Heart left ventricle (tissue), 16 donors: ENCODE data around the gene SPDYE3. TPM values are rescaled to one million over a fixed set of nuclear protein-coding genes. Genes with fewer than 3 reads are reported as not detected.
A peak's percentile ranks its signal among the peaks of the same experiment; 100 is the strongest.

Experiments
- ATAC-seq, 4 donors: fragments of 200-7000 bp; cut with Tn5 transposase; one replicate each; pipeline ENCODE4 v1.9.1; 2020 to 2022; ENCODE audit warnings: moderate library complexity in 4 of 4, mild to moderate bottlenecking in 3 of 4, moderate number of reproducible peaks in 1 of 4
- DNase-seq, 5 donors: peaks; one replicate each; pipeline ENCODE4 v3.0.0-alpha.2; 2020
- H3K27ac ChIP-seq, 12 donors: fragments of 200-600 bp; sonication (generic) in 4 of 12; one replicate each; pipeline versions ENCODE4 v1.5.0 to v1.8.0; 2016 to 2022; ENCODE audit warnings: mild to moderate bottlenecking in 2 of 12
- H3K27me3 ChIP-seq, 9 donors: fragments of 200-600 bp; sonication (generic) in 2 of 9; one replicate each; pipeline versions ENCODE4 v1.5.1 to v1.8.0; 2016 to 2022; ENCODE audit warnings: mild to moderate bottlenecking in 3 of 9
- H3K36me3 ChIP-seq, 9 donors: fragments of 200-600 bp; sonication (generic) in 2 of 9; one replicate each; pipeline versions ENCODE4 v1.5.0 to v1.8.0; 2018 to 2022; ENCODE audit warnings: mild to moderate bottlenecking in 2 of 9
- H3K4me1 ChIP-seq, 12 donors: fragments of 200-600 bp; sonication (generic) in 4 of 12; one replicate each; pipeline versions ENCODE4 v1.5.0 to v1.8.0; 2016 to 2022; ENCODE audit warnings: mild to moderate bottlenecking in 3 of 12
- H3K4me3 ChIP-seq, 12 donors: fragments of 200-600 bp; sonication (generic) in 4 of 12; one replicate each; pipeline versions ENCODE4 v1.5.0 to v1.8.0; 2017 to 2022; ENCODE audit warnings: mild to moderate bottlenecking in 9 of 12, moderate library complexity in 4 of 12
- H3K9me3 ChIP-seq, 12 donors: fragments of 200-600 bp; sonication (generic) in 4 of 12; one replicate each; pipeline versions ENCODE4 v1.5.0 to v1.8.0; 2016 to 2022; ENCODE audit warnings: mild to moderate bottlenecking in 1 of 12
- CTCF ChIP-seq, 12 donors: fragments of 200-600 bp; sonication (generic) in 4 of 12; IDR thresholded peaks; one replicate each; pipeline versions ENCODE4 v1.5.0 to v1.8.0; 2018 to 2022; ENCODE audit warnings: antibody characterized with exemption in 12 of 12, mild to moderate bottlenecking in 5 of 12
- POLR2A ChIP-seq, 2 donors: fragments of 450-650 bp; IDR thresholded peaks; one replicate each; pipeline ENCODE4 v1.6.1; 2017; ENCODE audit warnings: antibody characterized with exemption in 2 of 2, mild to moderate bottlenecking in 2 of 2, moderate library complexity in 2 of 2
- WGBS, 4 donors: extraction: QIAGEN DNeasy Blood & Tissue Kit in 2 of 4; methylation state at CpG; one replicate each; pipeline versions ENCODE4 v1.1.5 to v1.1.7; 2013 to 2018; 5-methylcytosine and 5-hydroxymethylcytosine counted together
- intact Hi-C, 10 donors: fragments of 100-400 bp; cut with DNase I; formaldehyde crosslinking; loops; one replicate each; pipeline versions ENCODE4 v1.11.1 to v1.14.2; 2022
- polyA plus RNA-seq, 2 donors: library from polyadenylated mRNA; stranded (reverse); fragments of 200-250 nt; gene quantifications; one replicate each; pipeline ENCODE4 v1.2.3, GENCODE V29; 2013
- total RNA-seq, 9 donors: library from RNA; depleted of rRNA in 2 of 9; stranded (reverse); fragments of >200 nt in 2 of 9; fragmentation: NEBNext Ultra II Directional in 3 of 9; extraction: Animal tissue kit (Norgen Biotek cat#: 25700) in 3 of 9; gene quantifications; one replicate each; pipeline versions ENCODE4 v1.1.0 to v1.2.4, GENCODE V29; 2016 to 2023
- donor health status: ischemic (EF 13 %, LVEDD 7.1; RV severe dilation, severe dysfunction).
- donor health status: healthy with polysubstance abuse.
- donor health status: DM: no; HTN: yes; CAD: no.
- donor health status: DM: no; HTN: no; CAD: no.
- donor health status: ischemic (EF 25% LVEDD 6.9; RV normal size, moderate dysfunction).
- donor health status: ischemic (EF 25% LVEDD 5.7; RV mildly dilated, moderate dysfunction).
- donor health status: healthy.
- donor health status: DM: yes; HTN: yes; CAD: no.
- donor health status: ischemic (EF 35%, LVEDD 5.7; RV mildly dilated, moderate dysfunction).
- donor health status: nonischemic (EF 11% LVEDD 7.7; RV severe dilation, severe dysfunction).
- donor health status: DM: yes; HTN: yes; CAD: no.
- donor health status: PGD.
- donor health status: ischemic (EF 29% LVEDD 5.4; RV normal size, mild dysfunction).
- donor health status: nonischemic (EF 23%, LVEDD 6.1; RV moderate dilation, normal function).

Gene SPDYE3
- total and polyA plus RNA-seq, 11 donors: 0.03 to 0.15 TPM; not detected in 9

- ATAC-seq (no peak), DNase-seq (no peak)
- Histone ChIP-seq H3K27ac (peak overlapping the region in 1 of 12 donors; percentile 32), H3K4me3 (peak overlapping the region in 1 of 12 donors; percentile 38), H3K9me3 (no peaks in the 10 kb centered on the region), H3K27me3 (no peaks in the 10 kb centered on the region), H3K4me1 (peaks cover 0 to 4% (median 0%) of the 10 kb centered on the region in 12 donors), H3K36me3 (peaks cover 0 to 97% (median 87%) of the 10 kb centered on the region in 9 donors)
- TF ChIP-seq CTCF (IDR thresholded peaks at IDR 0.05) (no peak), POLR2A (IDR thresholded peaks at IDR 0.05) (no peak)
- 88 to 94% (median 91%) methylated on average over 13 to 16 of the region's 16 CpGs for WGBS, 4 donors
- intact Hi-C loops: loop anchor here in 1 of 10 donors (10.0 kb wide), 2 partner anchors 62 to 218 kb away; no protein-coding TSS in a partner anchor
Observed at GRCh38 chr7:100352984-100353684, 45.6 kb downstream of the SPDYE3 start.

- intact Hi-C loops: loop anchor here in 1 of 10 donors (10.0 kb wide), 2 partner anchors 61 to 219 kb away; no protein-coding TSS in a partner anchor
- Histone ChIP-seq H3K4me3 (peak overlapping the region in 1 of 12 donors; percentile 38), H3K27ac (peak overlapping the region in 1 of 12 donors; percentile 32), H3K9me3 (no peaks in the 10 kb centered on the region), H3K27me3 (no peaks in the 10 kb centered on the region), H3K36me3 (peaks cover 0 to 97% (median 87%) of the 10 kb centered on the region in 9 donors), H3K4me1 (peaks cover 0 to 1% (median 0%) of the 10 kb centered on the region in 12 donors)
- DNase-seq (no peak), ATAC-seq (no peak)
- TF ChIP-seq POLR2A (IDR thresholded peaks at IDR 0.05) (no peak), CTCF (IDR thresholded peaks at IDR 0.05) (no peak)
- WGBS, 4 donors: 83 to 98% (median 92%) methylated on average over 3 to 6 of the region's 6 CpGs
Observed at GRCh38 chr7:100353685-100354330, 46.3 kb downstream of the SPDYE3 start.

GRCh38 chr7:100356416-100357068 lies 49.0 kb downstream of the SPDYE3 start:
- Histone ChIP-seq H3K36me3 (peaks cover 0 to 99% (median 90%) of the 10 kb centered on the region in 9 donors), H3K4me1 (no peaks in the 10 kb centered on the region), H3K27me3 (no peaks in the 10 kb centered on the region), H3K27ac (peak overlapping the region in 1 of 12 donors; percentile 20), H3K4me3 (no peak overlapping the region), H3K9me3 (no peaks in the 10 kb centered on the region)
- no peak for ATAC-seq
- 83 to 95% (median 89%) methylated on average over 7 to 8 of the region's 8 CpGs for WGBS, 4 donors
- TF ChIP-seq POLR2A (IDR thresholded peaks at IDR 0.05) (no peak), CTCF (IDR thresholded peaks at IDR 0.05) (no peak)
- peak in 1 of 5 donors; percentile 28 for DNase-seq
- intact Hi-C loops: loop anchor here in 1 of 10 donors (10.0 kb wide), 2 partner anchors 58 to 222 kb away; no protein-coding TSS in a partner anchor
